CD8-positive, alpha-beta memory T cell (primary cell): ENCODE data around the gene LYPD6B. TPM values are rescaled to one million over a fixed set of nuclear protein-coding genes. Genes with fewer than 3 reads are reported as not detected.
"Not testable (repeated sequence)": the region's sequence is repeated elsewhere in the genome, so short reads cannot be mapped to it uniquely, and the experiment has no call there.

Experiments
- CTCF ChIA-PET: fragments of 350-600 bp; sonication (Branson Sonifier 250); formaldehyde crosslinking; loops from one replicate; lab custom pipeline; 2021; ENCODE audit warnings: antibody characterized with exemption; lab: Charles Lee
- POLR2A ChIA-PET: fragments of 350-600 bp; sonication (Branson Sonifier 250); formaldehyde crosslinking; loops from one replicate; lab custom pipeline; 2021; ENCODE audit warnings: antibody characterized with exemption; lab: Charles Lee
- DNase-seq, 5 donors: peaks; one replicate each; pipeline versions ENCODE4 v3.0.0 to v3.0.0-alpha.2; 2020 to 2022; ENCODE audit warnings: mixed read lengths in 1 of 5
- H3K27ac ChIP-seq: one replicate; pipeline ENCODE4 v1.7.0; 2013; ENCODE audit warnings: low read depth, mild to moderate bottlenecking, low read length, moderate library complexity
- H3K27me3 ChIP-seq: 2 replicates; pipeline ENCODE4 v1.7.0; 2013; ENCODE audit warnings: low read length, mild to moderate bottlenecking; ENCODE audit not compliant: insufficient read depth, poor library complexity, severe bottlenecking
- H3K36me3 ChIP-seq: 2 replicates; pipeline ENCODE4 v1.7.0; 2013; ENCODE audit warnings: mild to moderate bottlenecking, low read length, moderate library complexity; ENCODE audit not compliant: insufficient read depth
- H3K4me1 ChIP-seq: 2 replicates; pipeline ENCODE4 v1.7.0; 2013; ENCODE audit warnings: mild to moderate bottlenecking, low read length, moderate library complexity; ENCODE audit not compliant: insufficient read depth
- H3K4me3 ChIP-seq: 2 replicates; pipeline ENCODE4 v1.7.0; 2013; ENCODE audit warnings: mild to moderate bottlenecking, low read length
- H3K9me3 ChIP-seq: 2 replicates; pipeline ENCODE4 v1.7.0; 2013; ENCODE audit warnings: mild to moderate bottlenecking, low read length
- H3K27ac Mint-ChIP-seq, 8 donors: one replicate each; pipeline ENCODE4 v1.8.0; 2020 to 2021; ENCODE audit warnings: mixed read lengths in 8 of 8, mild to moderate bottlenecking in 6 of 8, inconsistent platforms in 3 of 8, moderate library complexity in 3 of 8
- H3K27me3 Mint-ChIP-seq, 2 donors: one replicate each; pipeline ENCODE4 v1.8.0; 2020 to 2021; ENCODE audit warnings: mixed read lengths in 2 of 2, mild to moderate bottlenecking in 1 of 2, moderate library complexity in 1 of 2
- H3K36me3 Mint-ChIP-seq, 3 donors: one replicate each; pipeline ENCODE4 v1.8.0; 2020 to 2021; ENCODE audit warnings: mixed read lengths in 3 of 3, inconsistent platforms in 1 of 3, mild to moderate bottlenecking in 1 of 3
- H3K4me1 Mint-ChIP-seq, 3 donors: one replicate each; pipeline ENCODE4 v1.8.0; 2020 to 2021; ENCODE audit warnings: mixed read lengths in 3 of 3, inconsistent platforms in 1 of 3, mild to moderate bottlenecking in 1 of 3
- H3K4me3 Mint-ChIP-seq, 7 donors: one replicate each; pipeline ENCODE4 v1.8.0; 2020 to 2021; ENCODE audit warnings: mixed read lengths in 7 of 7, mild to moderate bottlenecking in 6 of 7, moderate library complexity in 4 of 7, inconsistent platforms in 2 of 7
- H3K9me3 Mint-ChIP-seq, 5 donors: one replicate each; pipeline ENCODE4 v1.8.0; 2020 to 2022; ENCODE audit warnings: mixed read lengths in 5 of 5, mild to moderate bottlenecking in 3 of 5, moderate library complexity in 2 of 5, inconsistent platforms in 1 of 5
- polyA plus RNA-seq: library from polyadenylated mRNA; unstranded; fragments of 300-500 nt; fragmentation: Illumina TruSeq; gene quantifications from one replicate; pipeline ENCODE4 v1.2.3, GENCODE V29; 2021
- total RNA-seq, 2 experiments: library from RNA; stranded (reverse); gene quantifications; one replicate each; pipeline ENCODE4 v1.2.3, GENCODE V29; 2021

The LYPD6B gene
- total and polyA plus RNA-seq, 3 experiments from 2014 or later: not detected

GRCh38 chr2:149251436-149251835 is 212.9 kb downstream of the LYPD6B start:
- H3K4me3 ChIP-seq, H3K36me3 Mint-ChIP-seq, H3K4me1 Mint-ChIP-seq, H3K27me3 ChIP-seq, H3K27me3 Mint-ChIP-seq, DNase-seq, H3K27ac ChIP-seq, H3K4me1 ChIP-seq, POLR2A ChIA-PET, H3K27ac Mint-ChIP-seq, H3K4me3 Mint-ChIP-seq, H3K9me3 ChIP-seq, CTCF ChIA-PET, H3K36me3 ChIP-seq: not testable (repeated sequence)
- peaks cover 2 to 14% (median 10%) of the 10 kb centered on the region in 5 donors for H3K9me3 Mint-ChIP-seq

GRCh38 chr2:149256877-149257276 is 218.4 kb downstream of the LYPD6B start:
- H3K27ac ChIP-seq, DNase-seq, H3K27me3 ChIP-seq, H3K9me3 ChIP-seq, POLR2A ChIA-PET, H3K36me3 ChIP-seq, H3K4me3 Mint-ChIP-seq, H3K4me1 Mint-ChIP-seq, H3K36me3 Mint-ChIP-seq, H3K4me1 ChIP-seq, H3K27ac Mint-ChIP-seq, CTCF ChIA-PET, H3K4me3 ChIP-seq: not testable (repeated sequence)
- H3K9me3 Mint-ChIP-seq: peaks cover 5 to 15% (median 8%) of the 10 kb centered on the region in 5 donors
- H3K27me3 Mint-ChIP-seq: peaks cover 1 to 19% of the 10 kb centered on the region in 2 donors

- DNase-seq: no peak
- Histone ChIP-seq H3K4me1 (no peaks in the 10 kb centered on the region), H3K4me3 (no peak overlapping the region), H3K36me3 (no peaks in the 10 kb centered on the region), H3K27me3 (no peaks in the 10 kb centered on the region), H3K9me3 (no peaks in the 10 kb centered on the region), H3K27ac (no peak overlapping the region)
- ChIA-PET CTCF (no interaction called here), POLR2A (no interaction called here)
- Mint-ChIP-seq H3K27me3 (peaks cover 1 to 22% of the 10 kb centered on the region in 2 donors), H3K27ac (no peak overlapping the region), H3K9me3 (peaks cover 4 to 15% (median 8%) of the 10 kb centered on the region in 5 donors), H3K4me3 (no peak overlapping the region), H3K36me3 (no peaks in the 10 kb centered on the region), H3K4me1 (no peaks in the 10 kb centered on the region)
Measured at GRCh38 chr2:149258531-149258930, 220.0 kb downstream of the LYPD6B start.

GRCh38 chr2:149259136-149259535 is 220.6 kb downstream of the LYPD6B start:
- DNase-seq: no peak
- Mint-ChIP-seq H3K4me1 (no peaks in the 10 kb centered on the region), H3K27me3 (peaks cover 1 to 22% of the 10 kb centered on the region in 2 donors), H3K36me3 (no peaks in the 10 kb centered on the region), H3K9me3 (peaks cover 4 to 15% (median 6%) of the 10 kb centered on the region in 5 donors), H3K4me3 (no peak overlapping the region), H3K27ac (no peak overlapping the region)
- POLR2A ChIA-PET: no interaction called here
- no peaks in the 10 kb centered on the region for H3K9me3 ChIP-seq
- no peaks in the 10 kb centered on the region for H3K4me1 ChIP-seq
- no peak overlapping the region for H3K27ac ChIP-seq
- H3K36me3 ChIP-seq: no peaks in the 10 kb centered on the region
- H3K4me3 ChIP-seq: no peak overlapping the region
- no peaks in the 10 kb centered on the region for H3K27me3 ChIP-seq
- CTCF ChIA-PET: no interaction called here

GRCh38 chr2:149261692-149262091 is 223.2 kb downstream of the LYPD6B start:
- no peaks in the 10 kb centered on the region for H3K36me3 Mint-ChIP-seq
- no peak overlapping the region for H3K27ac Mint-ChIP-seq
- H3K27ac ChIP-seq: no peak overlapping the region
- no peak overlapping the region for H3K4me3 ChIP-seq
- H3K4me3 Mint-ChIP-seq: no peak overlapping the region
- no peaks in the 10 kb centered on the region for H3K36me3 ChIP-seq
- ChIA-PET POLR2A (no interaction called here), CTCF (no interaction called here)
- H3K9me3 ChIP-seq: no peaks in the 10 kb centered on the region
- H3K27me3 Mint-ChIP-seq: peaks cover 0 to 22% of the 10 kb centered on the region in 2 donors
- H3K27me3 ChIP-seq: no peaks in the 10 kb centered on the region
- H3K4me1 Mint-ChIP-seq: no peaks in the 10 kb centered on the region
- H3K4me1 ChIP-seq: no peaks in the 10 kb centered on the region
- peaks cover 0 to 5% (median 3%) of the 10 kb centered on the region in 5 donors for H3K9me3 Mint-ChIP-seq
- DNase-seq: no peak

Other genes starting within 250 kb of the LYPD6B start
- 10 to 100 TPM; 18.2 to 19.8 TPM for gene KIF5C, start 163.5 kb upstream of the LYPD6B start, total RNA-seq
- gene KIF5C, start 163.5 kb upstream of the LYPD6B start, polyA plus RNA-seq: 3.4 TPM